Occipital lobe (tissue), 3 donors: ENCODE data around the gene TRIM49B. TPM values are rescaled to one million over a fixed set of nuclear protein-coding genes. Genes with fewer than 3 reads are reported as not detected.
"Not testable (repeated sequence)": the region's sequence is repeated elsewhere in the genome, so short reads cannot be mapped to it uniquely, and the experiment has no call there.

Source experiments
- DNase-seq: peaks from one replicate; lab custom pipeline; 2025; lab: John Stamatoyannopoulos, UW
- small RNA-seq: library from RNA; depleted of rRNA; stranded (forward); fragments of <200 nt; gene quantifications from one replicate; pipeline ENCODE3, GENCODE V24; 2014
- total RNA-seq: library from RNA; depleted of rRNA; stranded (reverse); fragments of >200 nt; gene quantifications from one replicate; pipeline ENCODE4 v1.2.3, GENCODE V29; 2014

TRIM49B gene, protein sequence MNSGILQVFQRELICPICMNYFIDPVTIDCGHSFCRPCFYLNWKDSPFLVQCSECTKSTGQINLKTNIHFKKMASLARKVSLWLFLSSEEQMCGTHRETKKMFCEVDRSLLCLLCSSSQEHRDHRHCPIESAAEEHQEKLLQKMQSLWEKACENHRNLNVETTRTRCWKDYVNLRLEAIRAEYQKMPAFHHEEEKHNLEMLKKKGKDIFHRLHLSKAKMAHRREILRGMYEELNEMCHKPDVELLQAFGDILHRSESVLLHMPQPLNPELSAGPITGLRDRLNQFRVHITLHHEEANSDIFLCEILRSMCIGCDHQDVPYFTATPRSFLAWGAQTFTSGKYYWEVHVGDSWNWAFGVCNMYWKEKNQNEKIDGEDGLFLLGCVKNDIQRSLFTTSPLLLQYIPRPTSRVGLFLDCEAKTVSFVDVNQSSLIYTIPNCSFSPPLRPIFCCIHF
- not detected for total RNA-seq

DNA sequence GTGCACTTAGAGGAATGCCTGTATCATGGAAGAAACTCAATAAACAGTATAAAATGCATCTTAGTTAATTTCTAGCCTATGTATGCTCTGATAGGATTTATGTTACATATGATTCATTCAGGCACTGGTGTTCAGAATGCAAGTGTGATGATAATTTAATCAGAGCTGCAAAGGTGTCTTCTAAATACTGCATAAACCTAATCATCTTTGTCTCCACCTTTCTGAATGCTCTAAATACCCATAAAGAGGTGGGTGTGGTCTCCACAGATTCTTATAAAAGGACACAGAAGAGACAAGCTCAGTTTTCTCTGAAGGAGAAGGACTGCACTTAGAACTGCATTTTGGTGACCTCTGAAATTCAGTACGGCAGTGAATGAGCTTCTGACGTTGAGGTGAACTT is at the start of gene TRIM49B:
TRIM49B (plus strand) TSS at position 301 of the 400 bp plus-strand sequence. CDS start 2,777 bp downstream, outside the sequence.
- not testable (repeated sequence) for DNase-seq

DNA sequence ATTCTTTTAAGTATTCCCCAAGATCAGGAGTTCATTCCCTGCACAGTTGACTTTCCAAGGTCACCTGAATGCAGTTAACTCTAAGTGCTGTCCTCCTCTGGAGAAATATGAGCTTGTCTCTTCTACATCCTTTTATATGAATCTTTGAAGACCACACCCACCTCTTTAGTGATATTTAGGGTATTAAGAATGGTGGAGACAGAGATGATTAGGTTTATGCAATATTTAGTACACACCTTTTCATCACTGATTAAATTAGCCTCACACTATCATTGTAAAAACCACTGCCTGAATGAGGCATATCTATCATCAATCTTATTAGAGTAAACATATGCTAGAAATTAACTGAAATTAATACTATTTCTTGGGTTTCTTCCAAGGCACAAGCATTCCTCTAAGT is 44.8 kb upstream of the TRIM49B start, which contains the start of gene TRIM51G:
TRIM51G (minus strand) TSS at position 101 of the 400 bp plus-strand sequence. CDS start 2,190 bp downstream, outside the sequence.
- not testable (repeated sequence) for DNase-seq

DNA sequence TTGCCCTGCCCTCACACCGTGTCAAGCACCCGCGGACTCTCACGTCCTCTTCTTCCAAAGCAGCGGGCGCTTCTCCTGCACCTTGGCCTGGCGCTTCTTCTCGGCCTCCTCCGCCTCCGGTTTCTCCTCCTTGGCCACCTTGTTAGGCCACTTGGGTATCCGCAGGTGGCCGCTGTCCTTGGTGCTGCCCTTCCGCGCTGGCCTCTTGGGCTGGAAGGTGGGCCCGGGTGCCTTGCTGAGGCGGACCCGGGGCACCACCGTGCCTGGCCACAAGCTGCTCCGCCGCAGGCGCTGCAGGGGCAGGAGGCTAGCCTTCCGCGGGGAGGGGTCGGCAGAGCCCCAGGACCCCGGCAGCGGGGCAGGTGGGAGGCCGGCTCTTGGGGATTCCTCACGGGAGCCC is 19.6 kb downstream of the TRIM49B start:
- DNase-seq: not testable (repeated sequence)

DNA sequence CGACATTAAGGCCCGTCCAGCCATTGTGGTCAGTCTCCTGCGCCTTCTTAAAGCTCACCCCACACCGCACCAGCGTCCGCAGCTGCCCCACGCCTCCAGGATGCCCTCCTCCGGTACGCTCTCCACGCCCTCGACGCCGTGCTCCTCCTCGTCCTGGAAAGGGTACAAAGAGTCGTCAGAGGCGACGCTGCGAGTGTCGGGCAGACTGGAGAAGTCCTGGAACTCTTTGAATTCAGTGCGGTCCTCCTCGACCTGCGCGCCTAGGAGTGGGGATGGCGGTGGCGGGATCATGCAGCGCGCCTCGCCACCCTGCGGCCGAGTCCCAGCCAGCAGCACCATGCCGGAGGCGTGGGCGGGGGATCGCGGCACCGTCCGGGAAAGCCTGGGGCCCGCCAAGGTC is 21.2 kb downstream of the TRIM49B start:
- not testable (repeated sequence) for DNase-seq

DNA sequence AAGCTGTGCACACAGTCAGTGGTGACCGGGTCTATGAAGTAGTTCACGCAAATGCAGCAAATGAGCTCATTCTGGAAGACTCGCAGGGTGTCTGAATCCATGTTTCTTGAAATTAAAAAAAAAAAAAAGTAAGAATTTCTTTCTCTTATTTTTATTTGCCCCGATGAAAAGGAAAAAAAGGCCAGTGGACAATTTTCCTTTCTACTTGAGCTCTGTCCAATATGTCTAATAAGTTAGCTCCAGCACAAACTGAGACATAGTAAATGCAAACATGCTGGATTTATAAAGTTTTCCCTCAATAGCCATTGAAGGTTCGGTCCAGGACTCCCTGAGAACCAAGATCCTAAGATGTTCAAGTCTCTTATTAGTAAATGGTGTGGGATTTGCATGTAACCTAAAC is 30.4 kb downstream of the TRIM49B start, which contains the start of gene TRIM64C:
TRIM64C (minus strand) TSS at position 101 of the 400 bp plus-strand sequence; CDS start at position 101, 0 bp downstream.
- not testable (repeated sequence) for DNase-seq

DNA sequence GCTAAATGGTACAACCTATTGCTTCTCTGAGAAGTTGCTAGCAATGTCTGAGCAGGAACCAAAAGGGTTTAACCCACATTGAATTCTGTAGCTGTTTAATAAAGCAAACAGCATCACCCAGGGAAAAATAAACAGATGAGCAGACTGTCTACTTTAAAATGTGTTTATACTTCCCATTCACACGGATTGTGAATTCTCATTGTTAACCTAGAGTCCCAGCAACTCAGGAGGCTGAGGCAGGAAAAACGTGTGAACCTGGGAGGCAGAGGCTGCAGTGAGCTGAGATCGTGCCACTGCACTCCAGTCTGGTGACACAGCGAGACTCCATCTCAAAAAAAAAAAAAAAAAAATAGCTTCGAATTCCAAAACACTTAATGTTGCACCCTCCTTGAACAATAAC is 41.3 kb downstream of the TRIM49B start:
- DNase-seq: not testable (repeated sequence)

Small RNA genes lying within 50 kb of the gene (small RNA-seq; reads per million reads assigned to genes)
- gene AC084851.1: not detected

Other genes with a start within 250 kb of the TRIM49B start
- not detected for gene TRIM51G, start 44.9 kb upstream of the TRIM49B start, total RNA-seq
- not detected for gene TRIM64C, start 30.3 kb downstream of the TRIM49B start, total RNA-seq
- gene FOLH1, start 179.8 kb downstream of the TRIM49B start, total RNA-seq: 3.6 TPM